PC-3 (cell line): ENCODE measurements around the gene LTF. TPM values are rescaled to one million over a fixed set of nuclear protein-coding genes. Genes with fewer than 3 reads are reported as not detected.

Experiments used
- ATAC-seq: fragments of 200-7000 bp; cut with Tn5 transposase; 2 replicates; pipeline ENCODE4 v1.9.1; 2020; ENCODE audit warnings: mild to moderate bottlenecking, moderate library complexity
- BruUV-seq: library from RNA; stranded (reverse); fragments of 400-500 nt; replicated peaks from 2 replicates; lab custom pipeline; 2021; lab: Mats Ljungman, UMichigan
- CTCF ChIA-PET: fragments of 300-600 bp; sonication (Branson Sonifier 250); formaldehyde crosslinking; loops from one replicate; lab custom pipeline; 2022; ENCODE audit warnings: antibody characterized with exemption; lab: Charles Lee
- POLR2A ChIA-PET: fragments of 300-600 bp; sonication (Branson Sonifier 250); formaldehyde crosslinking; loops from one replicate; lab custom pipeline; 2022; ENCODE audit warnings: antibody characterized with exemption; ENCODE audit not compliant: unreplicated experiment; lab: Charles Lee
- DNase-seq: peaks from one replicate; pipeline ENCODE4 v3.0.0-alpha.2; 2015
- H2AFZ ChIP-seq: fragments of 300-600 bp; sonication (generic); 2 replicates; pipeline ENCODE4 v1.6.0; 2016; ENCODE audit warnings: antibody characterized with exemption, low read length
- H3F3A ChIP-seq: fragments of 300-600 bp; sonication (generic); one replicate; pipeline ENCODE4 v1.6.0; 2017; ENCODE audit warnings: antibody characterized with exemption, low read length, control low read depth, mild to moderate bottlenecking; ENCODE audit not compliant: unreplicated experiment
- H3K27ac ChIP-seq: fragments of 300-600 bp; sonication (generic); 2 replicates; pipeline ENCODE4 v1.5.1; 2016; ENCODE audit warnings: mild to moderate bottlenecking, low read length
- H3K27me3 ChIP-seq: fragments of 300-600 bp; sonication (generic); 2 replicates; pipeline ENCODE4 v1.6.1; 2016; ENCODE audit warnings: low read length, mixed read lengths
- H3K36me3 ChIP-seq: fragments of 300-600 bp; sonication (generic); 2 replicates; pipeline ENCODE4 v1.6.1; 2016; ENCODE audit warnings: low read depth, mixed run types, low read length, mixed read lengths
- H3K4me1 ChIP-seq: fragments of 300-600 bp; sonication (generic); 2 replicates; pipeline ENCODE4 v1.5.1; 2016; ENCODE audit warnings: low read length; ENCODE audit not compliant: insufficient read depth
- H3K4me2 ChIP-seq: fragments of 300-600 bp; sonication (generic); 2 replicates; pipeline ENCODE4 v1.6.0; 2016; ENCODE audit warnings: low read length
- H3K4me3 ChIP-seq: fragments of 300-600 bp; sonication (generic); 2 replicates; pipeline ENCODE4 v1.5.1; 2016; ENCODE audit warnings: mild to moderate bottlenecking, low read length, mixed read lengths
- H3K79me2 ChIP-seq: fragments of 300-600 bp; sonication (generic); 2 replicates; pipeline ENCODE4 v1.6.1; 2017; ENCODE audit warnings: low read length, mixed read lengths
- H3K9ac ChIP-seq: fragments of 300-600 bp; sonication (generic); 2 replicates; pipeline ENCODE4 v1.6.0; 2016; ENCODE audit warnings: mild to moderate bottlenecking, low read length
- H3K9me2 ChIP-seq: fragments of 300-600 bp; sonication (generic); replicated peaks from 2 replicates; pipeline ENCODE4 v1.6.1; 2016; ENCODE audit warnings: mixed run types, low read length, mixed read lengths
- H3K9me3 ChIP-seq: fragments of 300-600 bp; sonication (generic); 2 replicates; pipeline ENCODE4 v1.6.1; 2016; ENCODE audit warnings: low read length, mixed read lengths
- H4K20me1 ChIP-seq: fragments of 300-600 bp; sonication (generic); 2 replicates; pipeline ENCODE4 v1.6.1; 2016; ENCODE audit warnings: low read length, mixed read lengths
- CTCF ChIP-seq: fragments of 300-600 bp; sonication (generic); conservative IDR thresholded peaks from 2 replicates; pipeline ENCODE4 v1.5.1; 2017; ENCODE audit warnings: antibody characterized with exemption, low read depth, mild to moderate bottlenecking, low read length
- EZH2 ChIP-seq: fragments of 300-600 bp; sonication (generic); IDR thresholded peaks from one replicate; pipeline ENCODE4 v1.6.1; 2017; ENCODE audit warnings: antibody characterized with exemption, mild to moderate bottlenecking, low read length; ENCODE audit not compliant: unreplicated experiment
- EZH2phosphoT487 ChIP-seq: fragments of 300-600 bp; sonication (generic); IDR thresholded peaks from 2 replicates; pipeline ENCODE4 v1.6.1; 2018; ENCODE audit warnings: mild to moderate bottlenecking, antibody characterized with exemption, low read length, borderline replicate concordance
- intact Hi-C: fragments of 100-400 bp; cut with micrococcal nuclease; formaldehyde crosslinking; loops from 2 replicates; pipeline ENCODE4 v1.9.0; 2023
- total RNA-seq: library from RNA; depleted of rRNA; stranded (reverse); fragments of >200 nt; gene quantifications from 2 replicates; pipeline ENCODE4 v1.2.3, GENCODE V29; 2014

Gene LTF
- total RNA-seq, 1 experiment from 2014 or later = not detected

GRCh38 chr3:46400846-46401245, 63.9 kb downstream of the LTF start:
- Histone ChIP-seq H3K36me3 (no peaks in the 10 kb centered on the region), H3K4me3 (no peak overlapping the region), H3K9me2 (no peaks in the 10 kb centered on the region), H3K4me2 (no peak overlapping the region), H3K4me1 (peaks cover 23% of the 10 kb centered on the region), H3K27me3 (no peaks in the 10 kb centered on the region), H3K9ac (no peak overlapping the region), H3K79me2 (no peaks in the 10 kb centered on the region), H2AFZ (no peak overlapping the region), H3K9me3 (no peaks in the 10 kb centered on the region), H3F3A (no peaks in the 10 kb centered on the region), H4K20me1 (no peaks in the 10 kb centered on the region), H3K27ac (no peak overlapping the region)
- no TSS peak for BruUV-seq
- ATAC-seq (no peak), DNase-seq (no peak)
- TF ChIP-seq EZH2phosphoT487 (no peak), CTCF (no peak), EZH2 (no peak)
- POLR2A ChIA-PET = no interaction called here
- intact Hi-C loops = no loop called here
- CTCF ChIA-PET = no interaction called here

DNA sequence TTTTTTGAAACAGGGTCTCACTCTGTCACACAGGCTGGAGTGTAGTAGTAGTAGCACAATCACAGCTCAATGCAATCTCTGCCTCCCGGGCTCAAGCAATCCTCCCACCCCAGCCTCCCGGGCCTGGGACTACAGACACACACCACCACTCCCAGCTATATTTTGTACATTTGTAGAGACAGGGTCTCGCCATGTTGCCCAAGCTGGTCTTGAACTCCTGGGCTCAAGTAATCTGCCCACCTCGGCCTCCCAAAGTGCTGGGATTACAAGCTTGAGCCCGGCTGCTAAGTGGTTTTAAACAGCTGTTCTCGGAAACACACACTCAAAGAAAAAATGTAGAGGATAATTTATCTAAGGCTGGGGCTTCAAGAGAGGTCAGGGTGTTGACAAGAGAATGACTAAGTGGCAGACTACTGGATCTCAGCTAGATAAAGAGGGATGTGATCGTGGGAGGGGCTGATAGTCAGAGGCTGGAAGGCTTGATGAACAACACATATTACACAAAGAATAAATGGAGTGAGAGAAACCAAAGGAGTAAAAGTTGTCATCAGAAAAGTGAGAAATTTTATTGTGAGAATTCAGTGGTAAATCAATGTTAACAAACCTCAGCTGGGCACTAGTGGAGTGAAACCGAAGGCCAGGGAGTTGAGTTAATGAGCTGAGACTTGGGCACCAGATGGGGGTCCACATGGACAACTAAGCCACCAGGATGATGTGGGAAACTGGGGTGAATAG, 64.5 kb downstream of the LTF start:
- Histone ChIP-seq H3K9me2 (no peaks in the 10 kb centered on the region), H3K4me1 (peaks cover 16% of the 10 kb centered on the region), H3K9me3 (no peaks in the 10 kb centered on the region), H3K36me3 (no peaks in the 10 kb centered on the region), H3K4me3 (no peak overlapping the region), H3K4me2 (no peak overlapping the region), H3K27ac (no peak overlapping the region), H3K9ac (no peak overlapping the region), H4K20me1 (no peaks in the 10 kb centered on the region), H3K27me3 (no peaks in the 10 kb centered on the region), H3K79me2 (no peaks in the 10 kb centered on the region), H3F3A (no peaks in the 10 kb centered on the region), H2AFZ (no peak overlapping the region)
- POLR2A ChIA-PET = no interaction called here
- CTCF ChIA-PET = no interaction called here
- no peak for TF ChIP-seq CTCF
- TF ChIP-seq EZH2 = no peak
- no peak for TF ChIP-seq EZH2phosphoT487
- ATAC-seq (peak; percentile 48; the same call in 1 of the 2 replicates), DNase-seq (no peak)
- no TSS peak for BruUV-seq
- intact Hi-C loops = no loop called here

- H2AFZ ChIP-seq = no peak overlapping the region
- intact Hi-C loops = no loop called here
- no peak overlapping the region for H3K4me2 ChIP-seq
- H3F3A ChIP-seq = no peaks in the 10 kb centered on the region
- no peak for ATAC-seq
- no peaks in the 10 kb centered on the region for H3K27me3 ChIP-seq
- H3K9me3 ChIP-seq = no peaks in the 10 kb centered on the region
- DNase-seq = no peak
- no peak overlapping the region for H3K9ac ChIP-seq
- no peaks in the 10 kb centered on the region for H3K36me3 ChIP-seq
- H3K79me2 ChIP-seq = no peaks in the 10 kb centered on the region
- no peak for TF ChIP-seq CTCF
- no peak for TF ChIP-seq EZH2
- TF ChIP-seq EZH2phosphoT487 = no peak
- no peaks in the 10 kb centered on the region for H4K20me1 ChIP-seq
- ChIA-PET POLR2A (no interaction called here), CTCF (no interaction called here)
- no peak overlapping the region for H3K4me3 ChIP-seq
- BruUV-seq = no TSS peak
- peaks cover 12% of the 10 kb centered on the region; the same call in 1 of the 2 replicates for H3K4me1 ChIP-seq
- no peaks in the 10 kb centered on the region for H3K9me2 ChIP-seq
- H3K27ac ChIP-seq = no peak overlapping the region
These were observed 65.1 kb downstream of the LTF start for GRCh38 chr3:46399557-46399956.
